Breast epithelium (tissue), 3 donors: ENCODE measurements around the gene CAMK2D.

Source experiments
- POLR2A ChIP-seq: fragments of 450-650 bp; IDR thresholded peaks from one replicate; pipeline ENCODE4 v1.6.1; 2016; ENCODE audit warnings: antibody characterized with exemption, mild to moderate bottlenecking, moderate library complexity
- POLR2AphosphoS5 ChIP-seq, 3 donors: sonication (generic); formaldehyde crosslinking; IDR thresholded peaks; one replicate each; pipeline ENCODE4 v1.6.1; 2017; ENCODE audit warnings: antibody characterized with exemption in 3 of 3
- TF ChIP-seq, protein P1 (sequence below), 3 donors: fragments of 450-650 bp; IDR thresholded peaks; one replicate each; pipeline ENCODE4 v1.5.1; 2016 to 2017; ENCODE audit warnings: antibody characterized with exemption in 3 of 3, mild to moderate bottlenecking in 3 of 3, moderate library complexity in 3 of 3

DNA sequence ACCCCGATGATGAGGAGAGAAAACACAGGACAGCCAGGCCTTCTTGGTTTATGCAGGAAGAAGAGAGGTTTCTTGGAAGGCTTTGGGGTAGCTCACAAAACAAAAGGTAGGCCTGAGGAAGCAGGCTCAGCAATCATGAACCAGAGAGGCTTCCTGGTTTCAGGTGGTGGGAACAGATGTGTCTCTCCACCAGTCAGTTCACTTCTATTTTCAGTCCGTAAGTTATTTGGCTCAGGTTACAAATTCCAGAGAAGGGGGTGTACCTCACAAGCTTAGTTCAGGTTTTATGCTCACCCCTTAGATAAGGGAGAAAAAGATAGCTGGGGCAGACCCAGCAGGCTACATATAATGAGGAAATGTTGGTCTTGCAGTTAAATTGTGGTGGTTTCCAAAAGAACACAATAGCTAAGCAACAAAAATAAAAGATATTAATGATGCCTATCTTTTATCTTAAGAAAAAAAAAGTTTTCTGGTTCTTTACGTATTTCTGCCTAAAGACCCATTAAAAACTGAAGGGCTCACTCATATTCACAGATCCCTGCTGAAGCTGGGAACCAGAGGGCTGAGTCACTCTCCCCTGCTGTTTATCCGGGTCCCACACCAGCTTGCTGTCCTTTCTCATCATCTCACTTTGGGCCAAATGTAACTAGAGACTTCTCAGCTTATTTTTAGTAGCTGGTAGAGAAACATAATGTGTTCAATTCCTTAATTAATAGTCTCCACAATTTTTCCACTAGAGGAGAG is 177.0 kb downstream of the CAMK2D start:
- TF ChIP-seq, protein P1, sequence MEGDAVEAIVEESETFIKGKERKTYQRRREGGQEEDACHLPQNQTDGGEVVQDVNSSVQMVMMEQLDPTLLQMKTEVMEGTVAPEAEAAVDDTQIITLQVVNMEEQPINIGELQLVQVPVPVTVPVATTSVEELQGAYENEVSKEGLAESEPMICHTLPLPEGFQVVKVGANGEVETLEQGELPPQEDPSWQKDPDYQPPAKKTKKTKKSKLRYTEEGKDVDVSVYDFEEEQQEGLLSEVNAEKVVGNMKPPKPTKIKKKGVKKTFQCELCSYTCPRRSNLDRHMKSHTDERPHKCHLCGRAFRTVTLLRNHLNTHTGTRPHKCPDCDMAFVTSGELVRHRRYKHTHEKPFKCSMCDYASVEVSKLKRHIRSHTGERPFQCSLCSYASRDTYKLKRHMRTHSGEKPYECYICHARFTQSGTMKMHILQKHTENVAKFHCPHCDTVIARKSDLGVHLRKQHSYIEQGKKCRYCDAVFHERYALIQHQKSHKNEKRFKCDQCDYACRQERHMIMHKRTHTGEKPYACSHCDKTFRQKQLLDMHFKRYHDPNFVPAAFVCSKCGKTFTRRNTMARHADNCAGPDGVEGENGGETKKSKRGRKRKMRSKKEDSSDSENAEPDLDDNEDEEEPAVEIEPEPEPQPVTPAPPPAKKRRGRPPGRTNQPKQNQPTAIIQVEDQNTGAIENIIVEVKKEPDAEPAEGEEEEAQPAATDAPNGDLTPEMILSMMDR (IDR thresholded peaks at IDR 0.05): no peak
- TF ChIP-seq POLR2AphosphoS5 (IDR thresholded peaks at IDR 0.05) (no peak), POLR2A (no peak)
